Measurements from ENCODE around the gene ADGRG7. TPM values are rescaled to one million over a fixed set of nuclear protein-coding genes. Genes with fewer than 3 reads are reported as not detected.

Gene ADGRG7
- total RNA-seq, 1 experiment from 2014 or later = not detected

GRCh38 chr3:100561459-100562158, 47.8 kb upstream of the ADGRG7 start:
- Histone ChIP-seq H3K27me3 (ENCODE audit: low read length) (no peaks in the 10 kb centered on the region), H3K9me3 (ENCODE audit: low read length) (no peaks in the 10 kb centered on the region), H3K9ac (ENCODE audit: low read length) (no peak overlapping the region), H3K36me3 (ENCODE audit: low read depth, low read length) (no peaks in the 10 kb centered on the region), H3K9me2 (replicated peaks; ENCODE audit: low read length) (no peaks in the 10 kb centered on the region), H3K4me2 (ENCODE audit: low read length) (no peak overlapping the region), H3K79me2 (ENCODE audit: low read length) (no peaks in the 10 kb centered on the region), H3F3A (ENCODE audit: low read length, unreplicated experiment) (no peaks in the 10 kb centered on the region), H3K4me3 (ENCODE audit: low read length) (no peak overlapping the region), H3K4me1 (ENCODE audit: insufficient read depth, low read length) (peaks cover 19% of the 10 kb centered on the region), H2AFZ (ENCODE audit: low read length) (no peak overlapping the region), H4K20me1 (ENCODE audit: low read length) (no peaks in the 10 kb centered on the region), H3K27ac (ENCODE audit: low read length) (no peak overlapping the region)
- CTCF ChIA-PET = no interaction called here
- TF ChIP-seq, protein P1, sequence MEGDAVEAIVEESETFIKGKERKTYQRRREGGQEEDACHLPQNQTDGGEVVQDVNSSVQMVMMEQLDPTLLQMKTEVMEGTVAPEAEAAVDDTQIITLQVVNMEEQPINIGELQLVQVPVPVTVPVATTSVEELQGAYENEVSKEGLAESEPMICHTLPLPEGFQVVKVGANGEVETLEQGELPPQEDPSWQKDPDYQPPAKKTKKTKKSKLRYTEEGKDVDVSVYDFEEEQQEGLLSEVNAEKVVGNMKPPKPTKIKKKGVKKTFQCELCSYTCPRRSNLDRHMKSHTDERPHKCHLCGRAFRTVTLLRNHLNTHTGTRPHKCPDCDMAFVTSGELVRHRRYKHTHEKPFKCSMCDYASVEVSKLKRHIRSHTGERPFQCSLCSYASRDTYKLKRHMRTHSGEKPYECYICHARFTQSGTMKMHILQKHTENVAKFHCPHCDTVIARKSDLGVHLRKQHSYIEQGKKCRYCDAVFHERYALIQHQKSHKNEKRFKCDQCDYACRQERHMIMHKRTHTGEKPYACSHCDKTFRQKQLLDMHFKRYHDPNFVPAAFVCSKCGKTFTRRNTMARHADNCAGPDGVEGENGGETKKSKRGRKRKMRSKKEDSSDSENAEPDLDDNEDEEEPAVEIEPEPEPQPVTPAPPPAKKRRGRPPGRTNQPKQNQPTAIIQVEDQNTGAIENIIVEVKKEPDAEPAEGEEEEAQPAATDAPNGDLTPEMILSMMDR (conservative IDR thresholded peaks at IDR 0.05; ENCODE audit: low read depth, low read length) = no peak
- TF ChIP-seq EZH2phosphoT487 (IDR thresholded peaks at IDR 0.05; ENCODE audit: borderline replicate concordance, low read length) (no peak), EZH2 (IDR thresholded peaks at IDR 0.05; ENCODE audit: low read length, unreplicated experiment) (no peak)
- intact Hi-C loops (cut with micrococcal nuclease) = no loop called here
- POLR2A ChIA-PET (ENCODE audit: unreplicated experiment) = no interaction called here
- no peak for DNase-seq
- BruUV-seq (replicated peaks) = no TSS peak
- ATAC-seq = no peak

DNA sequence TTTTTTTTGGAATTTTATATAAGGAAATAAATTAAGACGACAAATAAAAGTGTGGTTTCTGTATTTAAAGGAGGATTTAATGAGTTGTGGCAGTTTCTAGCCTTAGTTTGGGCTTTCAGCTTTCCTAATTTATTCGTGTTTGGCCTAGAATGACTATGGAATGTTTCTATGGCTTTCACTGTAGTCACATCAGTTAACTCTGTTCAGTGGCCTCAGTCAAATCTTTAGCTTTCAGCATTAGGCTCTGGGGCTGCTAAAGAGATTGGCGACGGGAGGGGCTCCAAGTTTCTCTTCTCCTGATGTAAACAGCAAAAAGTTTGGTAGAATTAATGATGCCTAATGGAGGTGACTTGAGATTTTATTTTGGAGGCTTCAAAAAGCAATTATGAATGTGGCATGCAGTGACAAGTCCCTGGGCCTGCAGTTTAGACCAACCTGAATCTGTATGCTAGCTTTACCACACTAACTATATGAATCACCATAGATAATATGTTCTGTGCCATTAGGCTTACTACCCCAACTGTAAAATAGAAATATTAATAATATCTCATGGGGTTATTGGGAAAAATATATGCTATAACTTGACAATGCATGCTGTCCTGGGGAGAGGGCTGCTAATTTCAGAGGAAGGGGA, 47.1 kb upstream of the ADGRG7 start:
- Histone ChIP-seq H3K4me2 (ENCODE audit: low read length) (no peak overlapping the region), H3K36me3 (ENCODE audit: low read depth, low read length) (no peaks in the 10 kb centered on the region), H3K4me1 (ENCODE audit: insufficient read depth, low read length) (peaks cover 12% of the 10 kb centered on the region), H3K9me3 (ENCODE audit: low read length) (no peaks in the 10 kb centered on the region), H3K27ac (ENCODE audit: low read length) (no peak overlapping the region), H3K79me2 (ENCODE audit: low read length) (no peaks in the 10 kb centered on the region), H3K9ac (ENCODE audit: low read length) (no peak overlapping the region), H3K27me3 (ENCODE audit: low read length) (no peaks in the 10 kb centered on the region), H2AFZ (ENCODE audit: low read length) (no peak overlapping the region), H3K9me2 (replicated peaks; ENCODE audit: low read length) (no peaks in the 10 kb centered on the region), H3K4me3 (ENCODE audit: low read length) (no peak overlapping the region), H3F3A (ENCODE audit: low read length, unreplicated experiment) (no peaks in the 10 kb centered on the region), H4K20me1 (ENCODE audit: low read length) (no peaks in the 10 kb centered on the region)
- intact Hi-C loops (cut with micrococcal nuclease) = no loop called here
- ATAC-seq (no peak), DNase-seq (no peak)
- ChIA-PET POLR2A (ENCODE audit: unreplicated experiment) (no interaction called here), CTCF (interaction anchor here (0.5 kb wide), 1 partner anchor 70 kb away, joined by 9 read pairs; no protein-coding TSS in a partner anchor)
- BruUV-seq (replicated peaks) = no TSS peak
- TF ChIP-seq, protein P1 (conservative IDR thresholded peaks at IDR 0.05; ENCODE audit: low read depth, low read length) = no peak
- TF ChIP-seq EZH2 (IDR thresholded peaks at IDR 0.05; ENCODE audit: low read length, unreplicated experiment) = no peak
- TF ChIP-seq EZH2phosphoT487 (IDR thresholded peaks at IDR 0.05; ENCODE audit: borderline replicate concordance, low read length) = no peak

DNA sequence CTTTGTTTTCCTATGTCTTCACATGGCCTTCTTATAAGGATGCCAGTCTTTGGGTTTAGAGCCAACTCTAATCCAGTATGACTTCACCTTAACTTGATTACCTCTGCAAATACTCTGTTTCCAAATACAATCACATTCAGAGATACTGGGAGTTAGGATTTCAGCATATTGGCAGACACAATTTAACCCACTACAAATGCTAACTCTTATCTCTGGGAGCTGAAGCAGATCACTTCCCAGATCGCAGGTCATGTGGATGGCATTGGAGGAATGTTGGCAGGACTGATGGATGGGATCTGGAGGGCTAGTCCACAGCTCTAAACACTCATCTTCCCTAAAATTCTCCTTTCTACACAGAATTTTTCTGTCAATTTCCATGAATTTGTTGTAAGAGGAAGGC, 46.2 kb upstream of the ADGRG7 start:
- ATAC-seq = no peak
- peaks cover 5% of the 10 kb centered on the region; the same call in 1 of the 2 replicates for H3K4me1 ChIP-seq (ENCODE audit: insufficient read depth, low read length)
- H3K4me2 ChIP-seq (ENCODE audit: low read length) = no peak overlapping the region
- TF ChIP-seq, protein P1 (conservative IDR thresholded peaks at IDR 0.05; ENCODE audit: low read depth, low read length) = no peak
- no peak for TF ChIP-seq EZH2phosphoT487 (IDR thresholded peaks at IDR 0.05; ENCODE audit: borderline replicate concordance, low read length)
- no peak for TF ChIP-seq EZH2 (IDR thresholded peaks at IDR 0.05; ENCODE audit: low read length, unreplicated experiment)
- no TSS peak for BruUV-seq (replicated peaks)
- no peak overlapping the region for H3K27ac ChIP-seq (ENCODE audit: low read length)
- H3K9me2 ChIP-seq (replicated peaks; ENCODE audit: low read length) = no peaks in the 10 kb centered on the region
- no peaks in the 10 kb centered on the region for H3K36me3 ChIP-seq (ENCODE audit: low read depth, low read length)
- ChIA-PET CTCF (no interaction called here), POLR2A (ENCODE audit: unreplicated experiment) (no interaction called here)
- no peak overlapping the region for H3K4me3 ChIP-seq (ENCODE audit: low read length)
- H4K20me1 ChIP-seq (ENCODE audit: low read length) = no peaks in the 10 kb centered on the region
- no peak overlapping the region for H2AFZ ChIP-seq (ENCODE audit: low read length)
- H3K27me3 ChIP-seq (ENCODE audit: low read length) = no peaks in the 10 kb centered on the region
- no peak overlapping the region for H3K9ac ChIP-seq (ENCODE audit: low read length)
- no peak for DNase-seq
- H3K79me2 ChIP-seq (ENCODE audit: low read length) = no peaks in the 10 kb centered on the region
- intact Hi-C loops (cut with micrococcal nuclease) = no loop called here
- no peaks in the 10 kb centered on the region for H3F3A ChIP-seq (ENCODE audit: low read length, unreplicated experiment)
- H3K9me3 ChIP-seq (ENCODE audit: low read length) = no peaks in the 10 kb centered on the region

Measured in PC-3 (cell line).